Left lung (tissue), 10 donors: ENCODE measurements around the gene CSGALNACT2. TPM values are rescaled to one million over a fixed set of nuclear protein-coding genes. Genes with fewer than 3 reads are reported as not detected.

ENCODE experiments used
- ATAC-seq: fragments of 200-7000 bp; cut with Tn5 transposase; one replicate; pipeline ENCODE4 v1.9.1; 2020; ENCODE audit warnings: moderate library complexity
- DNase-seq, 4 donors: peaks; one replicate each; pipeline ENCODE4 v3.0.0-alpha.2; 2013 to 2020
- H3K27ac ChIP-seq, 2 donors: fragments of 200-600 bp; sonication (generic) in 1 of 2; one replicate each; pipeline versions ENCODE4 v1.5.0 to v1.8.0; 2020 to 2021
- H3K27me3 ChIP-seq, 2 donors: fragments of 200-600 bp; sonication (generic) in 1 of 2; one replicate each; pipeline versions ENCODE4 v1.5.0 to v1.8.0; 2020 to 2021
- H3K36me3 ChIP-seq, 2 donors: fragments of 200-600 bp; sonication (generic) in 1 of 2; one replicate each; pipeline versions ENCODE4 v1.5.0 to v1.8.0; 2020 to 2021
- H3K4me1 ChIP-seq, 2 donors: fragments of 200-600 bp; one replicate each; pipeline ENCODE4 v1.8.0; 2021
- H3K4me3 ChIP-seq, 2 donors: fragments of 200-600 bp; sonication (generic) in 1 of 2; one replicate each; pipeline versions ENCODE4 v1.5.0 to v1.8.0; 2020 to 2021; ENCODE audit warnings: mild to moderate bottlenecking in 1 of 2
- H3K9me3 ChIP-seq, 2 donors: fragments of 200-600 bp; sonication (generic) in 1 of 2; one replicate each; pipeline versions ENCODE4 v1.5.0 to v1.8.0; 2020 to 2021
- intact Hi-C, 2 donors: fragments of 100-400 bp; cut with DNase I; formaldehyde crosslinking; loops; one replicate each; pipeline versions ENCODE4 v1.11.2 to v1.14.2; 2022
- polyA plus RNA-seq, 6 donors: library from polyadenylated mRNA; unstranded; fragments of 120-200 nt; gene quantifications; one replicate each; pipeline ENCODE4 v1.2.1, GENCODE V29; 2013; ENCODE audit not compliant: insufficient read length in 6 of 6
- total RNA-seq, 2 donors: library from RNA; stranded (reverse); fragmentation: NEBNext Ultra II Directional; extraction: Animal tissue kit (Norgen Biotek cat#: 25700); gene quantifications; one replicate each; pipeline ENCODE4 v1.2.1, GENCODE V29; 2021
- TF ChIP-seq, protein P1 (sequence below), 2 donors: fragments of 200-600 bp; sonication (generic) in 1 of 2; IDR thresholded peaks; one replicate each; pipeline versions ENCODE4 v1.5.0 to v1.8.0; 2021; ENCODE audit warnings: antibody characterized with exemption in 2 of 2
- donor health status: DM: no; HTN: yes; CAD: no.
- donor health status: DM: no; HTN: no; CAD: no.

CSGALNACT2 gene
- total and polyA plus RNA-seq, 8 donors = 31.4 to 45.0 (median 36.6) TPM

DNA sequence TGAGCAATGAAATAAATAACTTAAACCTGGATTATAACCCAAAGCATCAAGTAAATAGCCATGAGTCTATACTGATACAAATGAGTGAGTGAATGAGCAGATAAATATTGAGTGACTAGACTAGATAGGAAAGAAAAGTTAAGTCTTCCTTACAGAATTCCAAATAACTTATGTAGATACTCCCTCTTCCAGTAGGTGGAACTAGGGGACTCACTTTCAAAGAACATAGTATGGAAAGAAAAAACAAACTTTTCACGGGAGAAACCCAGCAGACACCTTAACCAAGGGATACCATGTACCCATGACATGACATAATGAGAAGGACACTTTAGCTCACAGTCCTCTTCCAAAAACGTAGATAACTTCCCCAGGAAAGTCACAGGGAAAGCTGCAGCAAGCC, 32.2 kb downstream of the CSGALNACT2 start:
- peak; percentile 5 for ATAC-seq

DNA sequence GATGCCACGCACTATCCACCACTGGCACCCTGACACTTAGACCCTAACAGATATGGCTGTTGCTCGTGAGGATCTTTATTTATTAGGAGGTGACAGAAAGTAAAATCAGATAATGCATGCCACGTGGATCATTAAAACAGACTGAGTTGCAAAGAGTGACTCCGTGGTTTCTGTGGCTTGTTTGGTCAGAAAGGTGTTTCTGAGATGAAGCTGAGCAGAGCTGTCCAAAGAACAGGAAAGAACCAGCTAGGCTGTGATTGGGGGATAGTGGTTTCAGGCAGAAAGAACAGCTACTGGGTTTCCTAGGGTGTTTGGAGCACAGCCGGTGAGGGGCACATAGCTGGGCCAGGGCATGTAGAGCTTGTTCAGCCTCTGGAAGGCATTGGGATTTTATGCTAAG, 34.4 kb downstream of the CSGALNACT2 start:
- DNase-seq (no peak), ATAC-seq (no peak)
- no peaks in the 10 kb centered on the region for H3K27me3 ChIP-seq
- intact Hi-C loops = no loop called here
- H3K4me1 ChIP-seq = peaks cover 0 to 28% of the 10 kb centered on the region in 2 donors
- TF ChIP-seq, protein P1, sequence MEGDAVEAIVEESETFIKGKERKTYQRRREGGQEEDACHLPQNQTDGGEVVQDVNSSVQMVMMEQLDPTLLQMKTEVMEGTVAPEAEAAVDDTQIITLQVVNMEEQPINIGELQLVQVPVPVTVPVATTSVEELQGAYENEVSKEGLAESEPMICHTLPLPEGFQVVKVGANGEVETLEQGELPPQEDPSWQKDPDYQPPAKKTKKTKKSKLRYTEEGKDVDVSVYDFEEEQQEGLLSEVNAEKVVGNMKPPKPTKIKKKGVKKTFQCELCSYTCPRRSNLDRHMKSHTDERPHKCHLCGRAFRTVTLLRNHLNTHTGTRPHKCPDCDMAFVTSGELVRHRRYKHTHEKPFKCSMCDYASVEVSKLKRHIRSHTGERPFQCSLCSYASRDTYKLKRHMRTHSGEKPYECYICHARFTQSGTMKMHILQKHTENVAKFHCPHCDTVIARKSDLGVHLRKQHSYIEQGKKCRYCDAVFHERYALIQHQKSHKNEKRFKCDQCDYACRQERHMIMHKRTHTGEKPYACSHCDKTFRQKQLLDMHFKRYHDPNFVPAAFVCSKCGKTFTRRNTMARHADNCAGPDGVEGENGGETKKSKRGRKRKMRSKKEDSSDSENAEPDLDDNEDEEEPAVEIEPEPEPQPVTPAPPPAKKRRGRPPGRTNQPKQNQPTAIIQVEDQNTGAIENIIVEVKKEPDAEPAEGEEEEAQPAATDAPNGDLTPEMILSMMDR (IDR thresholded peaks at IDR 0.05) = no peak
- no peaks in the 10 kb centered on the region for H3K9me3 ChIP-seq
- peak overlapping the region in 1 of 2 donors; percentile 76 for H3K27ac ChIP-seq
- H3K36me3 ChIP-seq = peaks cover 0 to 59% of the 10 kb centered on the region in 2 donors
- no peak overlapping the region for H3K4me3 ChIP-seq

More for the DNA sequence above, 32.2 kb downstream of the CSGALNACT2 start:
- peaks cover 0 to 47% of the 10 kb centered on the region in 2 donors for H3K4me1 ChIP-seq
- no peaks in the 10 kb centered on the region for H3K27me3 ChIP-seq
- H3K36me3 ChIP-seq = peaks cover 0 to 38% of the 10 kb centered on the region in 2 donors
- H3K4me3 ChIP-seq = no peak overlapping the region
- H3K27ac ChIP-seq = peak overlapping the region in 1 of 2 donors; percentile 76
- intact Hi-C loops = no loop called here
- TF ChIP-seq, protein P1 (IDR thresholded peaks at IDR 0.05) = no peak
- DNase-seq = no peak
- H3K9me3 ChIP-seq = no peaks in the 10 kb centered on the region

DNA sequence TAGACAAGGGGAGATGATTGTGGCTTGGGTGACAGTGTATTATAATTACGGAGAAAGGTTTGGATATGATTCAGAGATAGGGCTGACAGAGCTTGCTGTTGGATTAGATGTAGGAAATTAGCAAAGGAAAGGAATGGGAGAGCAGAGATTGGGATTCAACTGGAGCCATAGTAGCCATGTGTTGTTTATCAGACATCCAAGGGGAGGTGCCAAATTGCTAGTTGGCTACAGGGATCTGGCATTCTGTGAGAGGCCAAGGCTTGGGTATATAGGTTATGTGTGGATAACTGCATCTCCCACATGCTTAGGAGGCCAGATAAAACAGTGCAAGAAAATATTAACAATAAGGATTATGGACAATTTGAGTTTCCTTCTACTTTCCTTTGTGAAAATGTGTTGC, 34.9 kb downstream of the CSGALNACT2 start:
- DNase-seq (no peak), ATAC-seq (no peak)
- Histone ChIP-seq H3K27me3 (no peaks in the 10 kb centered on the region), H3K36me3 (peaks cover 0 to 64% of the 10 kb centered on the region in 2 donors), H3K9me3 (no peaks in the 10 kb centered on the region), H3K4me1 (peaks cover 0 to 28% of the 10 kb centered on the region in 2 donors), H3K27ac (peak overlapping the region in 1 of 2 donors; percentile 76), H3K4me3 (no peak overlapping the region)
- TF ChIP-seq, protein P1 (IDR thresholded peaks at IDR 0.05) = no peak
- intact Hi-C loops = no loop called here

DNA sequence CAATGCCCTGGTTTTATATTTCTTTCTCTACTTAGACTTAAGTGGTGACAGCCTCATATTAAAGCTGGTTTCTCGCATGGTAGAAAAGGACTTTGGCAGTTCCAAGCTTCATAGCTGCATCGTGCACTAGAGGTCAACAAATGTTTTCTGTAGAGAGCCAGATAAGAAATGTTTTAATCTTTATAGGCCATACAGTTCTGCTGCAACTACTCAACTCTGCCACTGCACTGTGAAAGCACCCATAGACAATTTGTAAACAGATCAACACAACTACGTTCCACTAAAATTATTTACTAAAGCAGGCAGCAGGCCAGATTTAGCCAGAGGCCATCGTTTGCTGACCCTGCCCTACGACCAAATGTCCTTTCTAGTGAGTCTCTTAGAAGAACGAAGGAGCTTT, 36.7 kb downstream of the CSGALNACT2 start:
- no peak overlapping the region for H3K27ac ChIP-seq
- DNase-seq (no peak), ATAC-seq (no peak)
- TF ChIP-seq, protein P1 (IDR thresholded peaks at IDR 0.05) = no peak
- peaks cover 0 to 3% of the 10 kb centered on the region in 2 donors for H3K9me3 ChIP-seq
- H3K4me3 ChIP-seq = no peak overlapping the region
- H3K36me3 ChIP-seq = peaks cover 0 to 71% of the 10 kb centered on the region in 2 donors
- intact Hi-C loops = no loop called here
- H3K27me3 ChIP-seq = no peaks in the 10 kb centered on the region
- peaks cover 0 to 24% of the 10 kb centered on the region in 2 donors for H3K4me1 ChIP-seq

DNA sequence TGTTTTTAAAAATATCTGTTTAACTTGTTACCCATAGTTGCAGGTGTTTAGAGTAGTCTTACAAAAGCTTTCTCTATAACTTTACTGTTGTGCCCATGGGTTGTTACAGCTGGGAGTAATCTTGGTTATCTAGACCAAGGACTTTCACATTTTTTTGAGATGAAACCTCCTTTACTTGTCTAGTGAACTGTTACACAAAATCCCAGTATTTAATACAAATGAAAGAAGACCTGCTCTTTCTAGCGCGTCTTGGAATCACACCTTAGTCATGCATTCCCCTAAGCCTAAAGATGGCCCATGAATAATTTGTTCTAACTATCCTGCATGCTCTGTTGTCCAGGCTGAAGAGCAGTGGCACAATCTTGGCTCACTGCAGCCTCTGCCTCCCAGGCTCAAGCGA, 38.0 kb downstream of the CSGALNACT2 start:
- Histone ChIP-seq H3K4me1 (peaks cover 0 to 16% of the 10 kb centered on the region in 2 donors), H3K27me3 (no peaks in the 10 kb centered on the region), H3K9me3 (peaks cover 0 to 3% of the 10 kb centered on the region in 2 donors), H3K4me3 (no peak overlapping the region), H3K36me3 (peaks cover 0 to 83% of the 10 kb centered on the region in 2 donors), H3K27ac (no peak overlapping the region)
- intact Hi-C loops = no loop called here
- TF ChIP-seq, protein P1 (IDR thresholded peaks at IDR 0.05) = no peak
- DNase-seq = no peak
- ATAC-seq = no peak
